ENCODE results near the gene TIAM1. TPM values are rescaled to one million over a fixed set of nuclear protein-coding genes. Genes with fewer than 3 reads are reported as not detected.

TIAM1 gene
- total RNA-seq, 1 experiment from 2014 or later: 22.5 TPM

- no peaks in the 10 kb centered on the region for H3K27me3 ChIP-seq (ENCODE audit: insufficient read depth, low read depth)
- BruUV-seq (replicated peaks): no TSS peak
- no peak overlapping the region for H3K4me2 ChIP-seq
- no peaks in the 10 kb centered on the region for H3K79me2 ChIP-seq (ENCODE audit: low read depth)
- ChIA-PET POLR2A (ENCODE audit: unreplicated experiment) (no interaction called here), CTCF (no interaction called here)
- H3K4me3 ChIP-seq: no peak overlapping the region
- no peaks in the 10 kb centered on the region for H3F3A ChIP-seq (ENCODE audit: insufficient read depth, low read depth)
- H4K20me1 ChIP-seq (ENCODE audit: insufficient read depth): no peaks in the 10 kb centered on the region
- no peaks in the 10 kb centered on the region for H3K4me1 ChIP-seq (replicated peaks; ENCODE audit: insufficient read depth)
- intact Hi-C loops (cut with micrococcal nuclease; ENCODE audit: unreplicated experiment): no loop called here
- H3K27ac ChIP-seq: no peak overlapping the region
- no peak for DNase-seq
- H3K9me3 ChIP-seq (ENCODE audit: insufficient read depth, low read depth): no peaks in the 10 kb centered on the region
- TF ChIP-seq EZH2 (IDR thresholded peaks at IDR 0.05; ENCODE audit: low read depth): no peak
- TF ChIP-seq CTCF (conservative IDR thresholded peaks at IDR 0.05): no peak
- no peaks in the 10 kb centered on the region for H3K9me2 ChIP-seq (ENCODE audit: insufficient read depth)
- H3K36me3 ChIP-seq (ENCODE audit: low read depth): 0 out of 2 replicates have a peak, but pooled peaks cover 10% of the 10 kb centered on the region
- no peak overlapping the region for H2AFZ ChIP-seq
Measured at GRCh38 chr21:31132574-31133242, 211.4 kb downstream of the TIAM1 start.

GRCh38 chr21:31130821-31131220, 213.2 kb downstream of the TIAM1 start:
- Histone ChIP-seq H4K20me1 (ENCODE audit: insufficient read depth) (no peaks in the 10 kb centered on the region), H3K27me3 (ENCODE audit: insufficient read depth, low read depth) (no peaks in the 10 kb centered on the region), H3K36me3 (ENCODE audit: low read depth) (0 out of 2 replicates have a peak, but pooled peaks cover 5% of the 10 kb centered on the region), H3K4me1 (replicated peaks; ENCODE audit: insufficient read depth) (no peaks in the 10 kb centered on the region), H2AFZ (no peak overlapping the region), H3K9me2 (ENCODE audit: insufficient read depth) (no peaks in the 10 kb centered on the region), H3K9me3 (ENCODE audit: insufficient read depth, low read depth) (no peaks in the 10 kb centered on the region), H3F3A (ENCODE audit: insufficient read depth, low read depth) (no peaks in the 10 kb centered on the region), H3K4me2 (no peak overlapping the region), H3K79me2 (ENCODE audit: low read depth) (no peaks in the 10 kb centered on the region), H3K27ac (no peak overlapping the region), H3K4me3 (no peak overlapping the region)
- TF ChIP-seq CTCF (conservative IDR thresholded peaks at IDR 0.05): no peak
- no peak for TF ChIP-seq EZH2 (IDR thresholded peaks at IDR 0.05; ENCODE audit: low read depth)
- no TSS peak for BruUV-seq (replicated peaks)
- DNase-seq: no peak
- ChIA-PET POLR2A (ENCODE audit: unreplicated experiment) (no interaction called here), CTCF (no interaction called here)
- intact Hi-C loops (cut with micrococcal nuclease; ENCODE audit: unreplicated experiment): no loop called here

GRCh38 chr21:31128234-31128633, 215.8 kb downstream of the TIAM1 start:
- Histone ChIP-seq H3K4me3 (no peak overlapping the region), H3F3A (ENCODE audit: insufficient read depth, low read depth) (no peaks in the 10 kb centered on the region), H3K9me3 (ENCODE audit: insufficient read depth, low read depth) (no peaks in the 10 kb centered on the region), H3K9me2 (ENCODE audit: insufficient read depth) (no peaks in the 10 kb centered on the region), H3K27ac (no peak overlapping the region), H2AFZ (no peak overlapping the region), H4K20me1 (ENCODE audit: insufficient read depth) (no peaks in the 10 kb centered on the region), H3K4me2 (no peak overlapping the region), H3K4me1 (replicated peaks; ENCODE audit: insufficient read depth) (no peaks in the 10 kb centered on the region), H3K27me3 (ENCODE audit: insufficient read depth, low read depth) (no peaks in the 10 kb centered on the region), H3K36me3 (ENCODE audit: low read depth) (0 out of 2 replicates have a peak, but pooled peaks cover 4% of the 10 kb centered on the region), H3K79me2 (ENCODE audit: low read depth) (no peaks in the 10 kb centered on the region)
- ChIA-PET CTCF (no interaction called here), POLR2A (ENCODE audit: unreplicated experiment) (no interaction called here)
- no TSS peak for BruUV-seq (replicated peaks)
- no peak for TF ChIP-seq EZH2 (IDR thresholded peaks at IDR 0.05; ENCODE audit: low read depth)
- no peak for TF ChIP-seq CTCF (conservative IDR thresholded peaks at IDR 0.05)
- no peak for DNase-seq
- intact Hi-C loops (cut with micrococcal nuclease; ENCODE audit: unreplicated experiment): no loop called here

All from PC-9 (cell line).